CD4-positive, alpha-beta T cell treated with Interleukin-21 for 1 hour (primary cell): Measurements from ENCODE around the gene UCP2.

Experiments
- DNase-seq: peaks from one replicate; pipeline ENCODE4 v3.0.0-alpha.2; 2020

The UCP2 gene

DNA sequence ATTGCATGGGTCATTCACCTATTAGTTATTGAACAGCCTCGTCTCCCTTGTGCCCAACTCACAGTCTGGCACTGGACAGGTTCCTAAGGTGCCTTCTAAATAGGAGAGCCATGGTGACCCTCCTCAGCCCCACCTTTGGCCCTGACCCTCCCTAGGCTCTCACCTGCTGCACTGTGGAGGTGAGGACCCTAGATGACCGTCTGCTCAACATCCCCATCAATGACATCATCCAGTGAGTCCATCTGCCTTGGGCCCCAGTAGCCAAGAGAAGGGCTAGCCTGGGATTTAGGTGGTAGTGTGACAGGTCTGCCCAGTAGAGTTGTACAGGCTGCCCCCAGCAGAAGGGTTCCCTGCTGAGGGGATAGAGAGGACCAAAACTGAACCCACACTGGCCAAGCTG is 13.6 kb downstream of the UCP2 start:
- no peak for DNase-seq

DNA sequence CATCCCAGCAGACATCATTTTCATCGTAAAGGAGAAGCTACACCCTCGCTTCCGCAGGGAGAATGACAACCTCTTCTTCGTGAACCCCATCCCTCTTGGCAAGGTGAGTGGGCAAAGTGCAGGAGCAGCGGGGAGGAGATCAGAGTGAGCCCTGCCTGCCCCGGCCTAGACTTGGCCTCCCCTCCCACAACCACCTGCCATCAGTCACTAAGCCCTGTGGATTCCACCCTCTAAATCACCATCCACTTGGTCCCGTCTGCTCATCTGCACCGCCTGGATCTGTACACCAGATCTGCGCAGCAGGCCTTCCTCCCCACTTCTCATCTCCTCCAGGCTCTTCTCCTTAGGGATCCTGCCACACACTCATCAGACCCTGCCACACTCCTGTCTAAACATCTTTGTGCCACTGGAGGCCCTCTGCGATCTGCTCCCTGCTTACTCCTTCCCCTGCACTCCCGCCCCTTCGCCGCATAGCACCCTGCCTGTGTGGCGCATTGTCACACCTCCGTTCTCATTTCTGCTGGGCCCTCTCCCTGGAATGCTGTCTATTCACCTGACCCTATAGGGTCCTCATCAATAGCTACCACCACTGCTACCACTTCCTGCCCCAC is 14.2 kb downstream of the UCP2 start:
- DNase-seq = no peak

DNA sequence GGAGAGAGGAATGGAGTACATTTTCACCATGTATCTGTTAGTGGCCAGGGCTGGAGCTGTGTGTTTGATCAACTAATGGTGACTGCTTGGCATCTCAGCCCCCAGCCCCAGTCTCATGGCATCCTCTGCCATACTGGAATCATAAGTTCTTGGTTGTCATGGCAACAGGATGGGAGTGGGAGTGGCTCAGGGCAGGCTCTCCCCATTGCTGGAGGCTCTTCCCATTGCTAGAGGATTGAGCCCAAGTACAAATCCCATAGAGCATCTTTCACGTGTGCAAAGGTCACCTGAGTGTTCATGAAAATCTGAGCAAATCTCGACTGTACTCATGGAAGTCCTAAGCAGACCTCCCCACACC is 16.9 kb downstream of the UCP2 start:
- DNase-seq = no peak

DNA sequence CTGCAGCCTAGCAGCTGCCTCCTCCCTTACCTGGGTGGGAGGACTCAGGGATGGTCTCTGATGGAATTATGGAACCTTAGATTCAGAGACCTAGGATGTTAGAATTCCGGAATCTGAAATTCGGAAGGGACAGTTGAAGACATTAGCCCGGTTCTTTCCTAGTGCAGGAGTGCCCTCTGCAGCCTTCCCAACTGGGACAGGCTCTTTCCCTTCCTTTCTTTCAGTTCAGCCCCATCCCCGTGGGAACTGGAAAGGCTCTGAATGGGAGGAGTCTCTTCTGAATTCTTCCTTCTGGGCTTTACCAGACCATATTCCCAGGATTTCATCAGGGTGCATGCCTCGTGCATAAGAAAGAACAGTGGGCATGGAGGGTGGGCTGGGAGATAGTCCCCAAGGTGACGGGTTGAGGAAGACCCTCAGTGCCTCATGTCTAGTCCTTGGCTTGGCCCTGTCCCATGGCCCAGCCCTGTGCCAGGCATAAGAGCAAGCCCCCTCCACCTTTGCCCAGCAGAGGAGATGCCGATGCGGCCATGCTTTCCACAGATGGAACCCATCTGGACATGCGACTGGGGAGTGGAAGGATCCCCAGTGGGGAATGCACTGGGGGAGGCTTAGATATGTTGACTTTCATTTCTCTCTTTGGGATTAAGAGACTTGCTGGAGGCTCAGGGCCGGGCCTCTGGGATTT is 17.4 kb downstream of the UCP2 start:
- DNase-seq = no peak

DNA sequence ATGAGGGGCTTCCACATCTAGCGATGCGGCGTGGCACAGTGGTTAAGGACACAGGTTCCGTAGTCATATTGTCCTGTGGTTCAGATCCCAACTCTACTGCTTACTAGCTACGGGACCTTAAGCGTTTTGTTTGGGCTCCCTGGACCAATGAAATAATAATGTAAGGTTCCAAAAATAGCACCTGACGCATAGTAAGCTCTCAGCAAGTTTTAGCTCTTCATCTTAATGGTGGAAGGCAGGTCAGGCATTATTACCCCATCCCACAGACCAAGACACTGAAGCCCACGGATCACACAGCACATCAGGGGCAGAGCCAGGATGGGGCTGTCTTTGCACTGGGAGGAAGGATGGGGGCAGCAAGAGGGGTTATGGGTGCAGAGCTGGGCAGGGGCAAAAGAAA is 18.8 kb downstream of the UCP2 start:
- no peak for DNase-seq

GRCh38 chr11:73962101-73962705 is 20.4 kb downstream of the UCP2 start:
- DNase-seq = no peak

- no peak for DNase-seq
These were observed 21.3 kb downstream of the UCP2 start for GRCh38 chr11:73961321-73961720.

DNA sequence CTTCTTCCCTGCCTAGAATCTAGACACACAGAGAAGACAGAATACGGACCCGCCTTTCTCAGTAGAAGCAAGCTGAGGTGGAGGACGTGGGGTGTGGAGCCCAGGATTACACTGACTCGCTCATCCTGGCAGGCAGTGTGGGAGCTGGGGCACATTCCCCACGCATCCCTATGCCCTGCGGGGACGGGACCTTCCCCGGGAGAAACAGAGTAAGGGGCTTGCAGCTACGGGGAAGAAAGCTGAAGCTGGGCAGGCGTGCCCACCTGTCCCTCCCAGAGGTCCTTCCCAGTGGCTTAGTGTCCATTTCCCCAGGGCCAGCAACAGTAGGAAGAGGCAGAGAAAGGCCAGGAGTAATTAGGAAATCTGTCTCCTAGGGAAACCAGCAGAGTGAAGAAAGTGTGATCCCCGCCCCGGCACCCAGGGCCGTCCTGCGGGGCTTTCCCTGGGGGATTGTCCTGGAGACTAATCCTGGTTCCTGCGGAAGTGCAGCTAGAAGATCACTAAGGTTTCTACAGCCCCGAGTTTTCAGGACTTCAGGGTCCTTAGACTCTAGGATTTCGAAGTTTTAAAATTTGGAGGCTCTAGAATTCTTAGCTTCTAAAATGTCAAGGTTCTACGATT is 24.0 kb downstream of the UCP2 start:
- DNase-seq = no peak

DNA sequence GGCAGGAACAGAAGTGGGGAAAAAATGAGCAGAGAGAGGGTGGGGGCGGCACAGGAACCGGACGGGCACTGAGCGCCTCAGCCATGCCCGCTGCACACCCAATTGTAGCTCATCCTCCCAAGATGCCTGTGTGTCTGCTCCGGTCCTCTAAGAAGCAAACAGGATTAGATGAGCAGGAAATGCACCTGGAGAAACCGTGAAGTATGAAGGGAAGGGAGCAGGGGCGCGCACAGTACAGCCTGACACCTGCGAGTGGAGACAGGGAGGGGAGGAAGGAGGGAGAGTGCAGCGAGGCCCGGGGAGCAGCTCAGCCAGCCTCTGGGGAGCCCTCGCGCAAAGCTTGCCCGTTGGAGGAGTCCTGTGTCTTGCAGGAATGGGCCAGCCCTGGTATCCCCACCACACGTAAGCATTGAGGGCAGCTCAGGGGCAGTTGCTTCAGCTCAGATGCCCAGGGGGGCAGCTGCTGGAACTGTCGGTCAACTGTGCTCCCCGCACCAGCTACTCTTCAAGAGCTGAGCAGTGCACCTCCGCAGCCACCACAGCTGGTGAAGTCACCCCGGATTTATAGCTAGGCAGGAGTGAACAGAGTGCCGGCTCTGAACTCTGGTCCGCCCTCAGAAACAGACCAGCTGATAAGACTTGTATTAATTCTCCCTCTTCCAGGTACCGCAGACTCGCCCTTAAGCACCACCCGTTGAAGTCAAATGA is 24.8 kb downstream of the UCP2 start:
- DNase-seq = no peak

DNA sequence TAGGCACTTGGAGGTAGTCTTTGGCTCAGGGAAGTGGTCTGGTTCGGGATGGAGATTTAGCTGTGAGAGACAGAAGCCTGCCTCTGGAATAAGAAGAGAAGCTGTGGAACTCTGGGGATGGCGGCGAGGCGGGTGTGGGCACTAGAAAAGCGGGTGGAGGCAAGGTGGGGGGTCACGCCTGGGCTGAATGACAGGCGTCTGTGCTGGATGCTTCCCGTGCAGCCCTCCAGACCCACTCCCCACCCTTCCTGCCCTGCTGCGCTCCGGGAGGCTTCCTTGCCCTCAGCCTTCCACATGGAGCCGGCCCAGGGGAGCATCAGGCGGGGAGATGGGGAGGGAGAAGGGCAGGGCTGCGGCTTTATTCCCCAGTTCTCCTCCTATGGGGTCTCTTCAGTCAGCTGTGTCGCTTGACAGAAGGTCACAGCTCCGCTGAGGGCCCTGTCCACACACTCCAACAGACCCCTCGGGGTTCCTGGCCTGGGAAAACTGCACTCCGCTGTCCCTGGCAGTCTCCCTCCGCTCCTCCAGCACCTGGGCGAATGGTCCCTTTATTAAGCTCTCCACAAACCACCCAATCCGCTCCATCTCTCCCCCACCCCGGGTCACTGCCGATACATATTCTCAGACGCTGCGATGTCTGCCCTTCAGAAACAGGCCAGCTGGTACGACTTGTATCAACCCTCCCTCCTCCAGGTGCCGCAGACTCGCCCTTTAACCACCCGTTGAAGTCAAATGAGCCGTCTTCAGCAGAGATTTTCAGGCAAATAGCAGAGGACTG is 25.6 kb downstream of the UCP2 start:
- DNase-seq = no peak

GRCh38 chr11:73951797-73952196 is 30.8 kb downstream of the UCP2 start:
- no peak for DNase-seq

GRCh38 chr11:73950869-73951710 is 31.6 kb downstream of the UCP2 start, which contains the start of gene DNAJB13:
TSS of gene DNAJB13 (plus strand) at chr11:73951026. CDS start at chr11:73951070, 44 bp downstream.
- peak; percentile 22 for DNase-seq

DNA sequence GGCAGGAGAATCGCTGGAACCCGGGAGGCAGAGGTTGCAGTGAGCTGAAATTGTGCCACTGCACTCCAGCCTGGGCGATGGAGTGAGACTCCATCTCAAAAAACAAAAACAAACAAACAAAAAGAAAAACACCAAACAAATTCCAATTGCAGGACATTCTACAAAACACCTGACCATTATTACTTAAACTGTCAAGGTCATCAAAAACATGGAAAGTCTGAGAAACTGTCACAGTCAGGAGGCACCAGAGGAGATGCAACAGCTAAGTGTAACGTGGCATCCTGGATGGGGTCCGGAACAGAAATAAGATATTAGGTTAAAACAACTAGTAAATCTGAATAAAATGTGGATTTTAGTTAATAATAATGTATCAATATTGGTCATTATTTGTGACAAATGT is 32.7 kb downstream of the UCP2 start:
- no peak for DNase-seq

- no peak for DNase-seq
These were observed 33.4 kb downstream of the UCP2 start for GRCh38 chr11:73949246-73949645.

DNA sequence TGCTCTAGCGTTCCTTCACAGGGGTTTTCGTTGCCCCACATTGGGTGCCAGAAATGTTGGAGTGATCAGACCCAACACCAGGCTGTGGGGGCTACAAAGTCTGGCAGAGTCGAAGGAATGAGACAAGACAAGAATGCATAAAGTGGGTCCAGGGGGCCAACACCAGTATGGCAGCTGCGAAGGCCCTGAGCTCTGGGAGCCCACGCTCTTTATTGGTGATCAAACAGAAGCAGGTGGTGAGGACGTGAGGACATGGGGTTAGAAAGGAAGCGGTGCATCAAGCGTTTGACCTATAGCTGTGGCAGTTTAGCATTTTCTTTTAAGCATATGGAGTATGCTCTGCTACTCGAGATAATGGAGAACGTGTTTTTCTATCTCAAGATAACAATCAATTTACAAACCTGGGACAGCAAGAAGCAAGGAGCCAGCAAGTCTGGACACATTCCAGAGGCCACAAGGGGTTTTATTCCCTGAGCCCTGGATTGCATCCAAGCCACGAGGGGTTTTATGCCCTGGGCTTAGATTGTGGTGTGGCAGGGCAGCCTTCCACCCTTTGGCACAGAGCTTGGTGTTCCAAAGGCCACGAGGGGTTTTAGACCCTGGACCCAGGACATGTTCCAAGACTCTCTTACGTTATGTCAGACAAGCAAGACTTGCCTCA is 35.7 kb downstream of the UCP2 start:
- no peak for DNase-seq

DNA sequence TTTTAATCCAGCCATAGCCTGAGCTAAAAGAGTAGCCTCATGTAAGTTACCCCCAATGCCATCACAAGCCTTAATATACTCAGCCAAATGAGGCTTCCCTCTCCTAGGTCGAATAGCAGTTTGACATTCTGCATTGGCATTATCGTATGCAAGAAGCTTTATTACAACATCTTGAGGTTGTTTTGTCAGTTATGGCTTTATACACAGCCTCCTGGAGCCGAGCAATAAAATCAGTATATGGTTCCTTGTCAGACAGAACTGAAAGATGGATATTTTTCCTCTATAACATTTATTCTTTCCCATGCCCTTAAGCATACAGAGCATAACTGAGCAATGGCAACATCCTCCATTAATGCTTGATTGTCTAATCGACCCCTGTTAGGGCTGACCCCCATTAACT is 37.2 kb downstream of the UCP2 start:
- DNase-seq = no peak

GRCh38 chr11:73944901-73945300 is 37.7 kb downstream of the UCP2 start:
- DNase-seq = no peak

DNA sequence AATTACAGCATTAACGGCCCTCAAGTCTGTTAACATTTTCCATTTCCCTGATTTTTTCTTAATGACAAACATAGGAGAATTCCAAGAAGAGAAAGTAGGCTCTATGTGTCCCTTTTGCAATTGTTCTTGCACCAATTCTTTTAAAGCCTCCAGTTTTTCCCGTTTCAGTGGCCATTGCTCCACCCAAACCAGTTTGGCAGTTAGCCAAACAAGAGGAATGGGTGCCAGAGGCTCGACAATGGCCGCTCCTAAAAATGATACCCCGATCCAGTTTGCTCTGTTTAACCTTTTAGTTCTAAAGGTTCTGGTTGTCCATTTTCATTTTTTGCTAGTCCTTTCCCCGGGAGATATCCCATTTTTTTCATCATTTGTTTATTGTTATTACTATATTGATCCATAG is 38.6 kb downstream of the UCP2 start:
- DNase-seq = no peak

GRCh38 chr11:73942010-73942409 is 40.6 kb downstream of the UCP2 start:
- DNase-seq = no peak

GRCh38 chr11:73940801-73941570 is 41.7 kb downstream of the UCP2 start:
- DNase-seq = no peak
